ENCODE data around the gene ZSWIM6. TPM values are rescaled to one million over a fixed set of nuclear protein-coding genes. Genes with fewer than 3 reads are reported as not detected.

The ZSWIM6 gene
- total RNA-seq, 2 experiments from 2014 or later: 4.4 TPM

GRCh38 chr5:61523073-61523472, 191.0 kb downstream of the ZSWIM6 start:
- Mint-ChIP-seq H3K9me3 (no peaks in the 10 kb centered on the region), H3K4me1 (ENCODE audit: low read depth) (no peaks in the 10 kb centered on the region), H3K4me3 (no peak overlapping the region), H3K36me3 (ENCODE audit: low read depth) (peaks cover 12% of the 10 kb centered on the region), H3K27me3 (no peaks in the 10 kb centered on the region), H3K27ac (no peak overlapping the region)
- ChIA-PET CTCF (interaction anchor here (1.2 kb wide), 1 partner anchor 27 kb away, joined by 3 read pairs; no protein-coding TSS in a partner anchor), POLR2A (no interaction called here)
- intact Hi-C loops (cut with micrococcal nuclease): no loop called here
- DNase-seq: no peak
- TF ChIP-seq CTCF (IDR thresholded peaks at IDR 0.05): no peak
- ATAC-seq: no peak

GRCh38 chr5:61523997-61524396, 191.9 kb downstream of the ZSWIM6 start:
- DNase-seq: no peak
- Mint-ChIP-seq H3K27ac (no peak overlapping the region), H3K4me1 (ENCODE audit: low read depth) (no peaks in the 10 kb centered on the region), H3K4me3 (no peak overlapping the region), H3K36me3 (ENCODE audit: low read depth) (peaks cover 12% of the 10 kb centered on the region), H3K9me3 (no peaks in the 10 kb centered on the region), H3K27me3 (no peaks in the 10 kb centered on the region)
- intact Hi-C loops (cut with micrococcal nuclease): no loop called here
- no peak for TF ChIP-seq CTCF (IDR thresholded peaks at IDR 0.05)
- no peak for ATAC-seq
- CTCF ChIA-PET: interaction anchor here (1.2 kb wide), 1 partner anchor 26 kb away, joined by 3 read pairs; no protein-coding TSS in a partner anchor
- POLR2A ChIA-PET: no interaction called here

GRCh38 chr5:61525512-61526206, 193.6 kb downstream of the ZSWIM6 start:
- no peaks in the 10 kb centered on the region for H3K9me3 Mint-ChIP-seq
- ATAC-seq (no peak), DNase-seq (no peak)
- H3K36me3 Mint-ChIP-seq (ENCODE audit: low read depth): peaks cover 18% of the 10 kb centered on the region
- ChIA-PET POLR2A (no interaction called here), CTCF (no interaction called here)
- intact Hi-C loops (cut with micrococcal nuclease): no loop called here
- no peaks in the 10 kb centered on the region for H3K27me3 Mint-ChIP-seq
- no peak overlapping the region for H3K27ac Mint-ChIP-seq
- TF ChIP-seq CTCF (IDR thresholded peaks at IDR 0.05): no peak
- H3K4me1 Mint-ChIP-seq (ENCODE audit: low read depth): no peaks in the 10 kb centered on the region
- no peak overlapping the region for H3K4me3 Mint-ChIP-seq

GRCh38 chr5:61526207-61526519, 194.1 kb downstream of the ZSWIM6 start:
- DNase-seq: no peak
- no peak for TF ChIP-seq CTCF (IDR thresholded peaks at IDR 0.05)
- H3K9me3 Mint-ChIP-seq: no peaks in the 10 kb centered on the region
- ATAC-seq: no peak
- H3K27ac Mint-ChIP-seq: no peak overlapping the region
- H3K27me3 Mint-ChIP-seq: no peaks in the 10 kb centered on the region
- intact Hi-C loops (cut with micrococcal nuclease): no loop called here
- no peaks in the 10 kb centered on the region for H3K4me1 Mint-ChIP-seq (ENCODE audit: low read depth)
- CTCF ChIA-PET: no interaction called here
- no peak overlapping the region for H3K4me3 Mint-ChIP-seq
- peaks cover 22% of the 10 kb centered on the region for H3K36me3 Mint-ChIP-seq (ENCODE audit: low read depth)
- POLR2A ChIA-PET: no interaction called here

GRCh38 chr5:61532983-61533382, 200.9 kb downstream of the ZSWIM6 start:
- peaks cover 10% of the 10 kb centered on the region for H3K9me3 Mint-ChIP-seq
- CTCF ChIA-PET: no interaction called here
- H3K27ac Mint-ChIP-seq: no peak overlapping the region
- H3K4me3 Mint-ChIP-seq: no peak overlapping the region
- peaks cover 38% of the 10 kb centered on the region for H3K36me3 Mint-ChIP-seq (ENCODE audit: low read depth)
- H3K27me3 Mint-ChIP-seq: no peaks in the 10 kb centered on the region
- no peak for TF ChIP-seq CTCF (IDR thresholded peaks at IDR 0.05)
- ATAC-seq (no peak), DNase-seq (no peak)
- H3K4me1 Mint-ChIP-seq (ENCODE audit: low read depth): peaks cover 19% of the 10 kb centered on the region
- intact Hi-C loops (cut with micrococcal nuclease): no loop called here
- POLR2A ChIA-PET: no interaction called here
